A549 (cell line): Measurements from ENCODE around the gene LRTM2. TPM values are rescaled to one million over a fixed set of nuclear protein-coding genes. Genes with fewer than 3 reads are reported as not detected.

Experiments
- ATAC-seq, 2 experiments: fragments of 200-7000 bp in 1 of 2; fragments of >200 bp in 1 of 2; cut with Nextera tagmentation in 1 of 2; cut with Tn5 transposase in 1 of 2; 3 replicates each; pipeline versions ENCODE4 v1.8.0 to v1.9.1; 2018 to 2020; ENCODE audit warnings: mild to moderate bottlenecking in 1 of 2, moderate library complexity in 1 of 2
- CTCF ChIA-PET: fragments of 300-600 bp; sonication (Branson Sonifier 250); formaldehyde crosslinking; extraction: SDS; loops from one replicate; lab custom pipeline; 2021; ENCODE audit warnings: antibody characterized with exemption, inconsistent platforms; lab: Yijun Ruan, JAX
- POLR2A ChIA-PET: fragments of 350-600 bp; formaldehyde crosslinking; extraction: SDS; loops from one replicate; lab custom pipeline; 2021; ENCODE audit warnings: antibody characterized with exemption, inconsistent platforms; lab: Yijun Ruan, JAX
- DNase-seq, 2 experiments: peaks; one replicate each; pipeline versions ENCODE4 v3.0.0 to v3.0.0-alpha.2; 2011 to 2016; ENCODE audit warnings: low read depth in 1 of 2, low spot score in 1 of 2
- FAIRE-seq: peaks from 2 replicates; lab custom pipeline; 2011; peaks lifted over from hg19 to GRCh38; lab: Jason Lieb, UNC
- H3K27ac ChIP-seq, 2 experiments: fragments of >200 bp; sonication (Bioruptor Twin); formaldehyde crosslinking; 3 replicates each; pipeline ENCODE4 v1.5.1; 2016 to 2017
- H3K4me1 ChIP-seq: fragments of >200 bp; sonication (Bioruptor Twin); formaldehyde crosslinking; 3 replicates; pipeline ENCODE4 v1.6.1; 2016
- H3K4me2 ChIP-seq: fragments of >200 bp; sonication (Bioruptor Twin); formaldehyde crosslinking; 3 replicates; pipeline ENCODE4 v1.6.1; 2016
- H3K4me3 ChIP-seq: fragments of >200 bp; sonication (Bioruptor Twin); formaldehyde crosslinking; 3 replicates; pipeline ENCODE4 v1.5.1; 2016
- H3K9me3 ChIP-seq: fragments of >200 bp; sonication (Bioruptor Twin); formaldehyde crosslinking; 3 replicates; pipeline ENCODE4 v1.6.1; 2016
- BHLHE40 ChIP-seq: IDR thresholded peaks from 2 replicates; pipeline ENCODE4 v1.6.1; 2012; ENCODE audit warnings: low read depth, low read length, inconsistent platforms
- CHD2 ChIP-seq: fragments of 150-350 bp; IDR thresholded peaks from 2 replicates; pipeline ENCODE4 v1.6.1; 2014; ENCODE audit warnings: low read length; ENCODE audit not compliant: partially characterized antibody
- EHMT2 ChIP-seq: fragments of 200-600 bp; sonication (generic); IDR thresholded peaks from 2 replicates; pipeline ENCODE4 v1.6.1; 2016; ENCODE audit warnings: antibody characterized with exemption, low read depth, mild to moderate bottlenecking, moderate library complexity
- ELK1 ChIP-seq: fragments of 150-350 bp; IDR thresholded peaks from 2 replicates; pipeline ENCODE4 v1.6.1; 2014; ENCODE audit warnings: low read depth, mild to moderate bottlenecking, low read length
- EP300 ChIP-seq, 2 experiments: fragments of >200 bp; sonication (Bioruptor Twin); formaldehyde crosslinking; IDR thresholded peaks; 2 replicates in 1 of 2; 3 replicates in 1 of 2; pipeline ENCODE4 v1.6.1; 2016 to 2017
- ESRRA ChIP-seq: fragments of 150-350 bp; IDR thresholded peaks from 2 replicates; pipeline ENCODE4 v1.6.1; 2014; ENCODE audit warnings: mild to moderate bottlenecking, low read length, borderline replicate concordance
- FOSL2 ChIP-seq, 2 experiments: fragments of 450-650 bp in 1 of 2; fragments of >200 bp in 1 of 2; sonication (Bioruptor Twin) in 1 of 2; formaldehyde crosslinking; IDR thresholded peaks; 2 replicates each; pipeline versions ENCODE4 v1.5.0 to v1.6.1; 2016 to 2020; ENCODE audit warnings: mild to moderate bottlenecking in 1 of 2, moderate library complexity in 1 of 2
- FOXS1 ChIP-seq: fragments of 250-450 bp; sonication (Bioruptor Pico); IDR thresholded peaks from 2 replicates; pipeline ENCODE4 v1.5.0; 2020; ENCODE audit warnings: mild to moderate bottlenecking, moderate library complexity
- HOXA7 ChIP-seq: fragments of 250-450 bp; sonication (Bioruptor Pico); IDR thresholded peaks from 2 replicates; pipeline ENCODE4 v1.5.0; 2020; ENCODE audit warnings: mild to moderate bottlenecking, moderate library complexity
- JUNB ChIP-seq: fragments of >200 bp; sonication (Bioruptor Twin); formaldehyde crosslinking; IDR thresholded peaks from 2 replicates; pipeline ENCODE4 v1.6.1; 2016
- MAX ChIP-seq: IDR thresholded peaks from 2 replicates; pipeline ENCODE4 v1.6.1; 2012
- NFE2L2 ChIP-seq: fragments of 150-350 bp; conservative IDR thresholded peaks from 2 replicates; pipeline ENCODE4 v1.6.1; 2014; ENCODE audit warnings: low read length
- NPAS2 ChIP-seq: fragments of 250-450 bp; sonication (Bioruptor Pico); IDR thresholded peaks from 2 replicates; pipeline ENCODE4 v1.8.0; 2022; ENCODE audit warnings: mild to moderate bottlenecking, moderate library complexity, borderline replicate concordance
- NR3C1 ChIP-seq: fragments of >200 bp; sonication (Bioruptor Twin); formaldehyde crosslinking; IDR thresholded peaks from 3 replicates; pipeline ENCODE4 v1.6.1; 2017
- POLR2AphosphoS2 ChIP-seq: conservative IDR thresholded peaks from 2 replicates; pipeline ENCODE4 v1.6.1; 2012; ENCODE audit warnings: low read length, improper control_type of control experiment, inconsistent platforms
- RAD21 ChIP-seq, 2 experiments: fragments of >200 bp in 1 of 2; sonication (Bioruptor Twin) in 1 of 2; formaldehyde crosslinking in 1 of 2; IDR thresholded peaks in 1 of 2; conservative IDR thresholded peaks in 1 of 2; 2 replicates in 1 of 2; 3 replicates in 1 of 2; pipeline ENCODE4 v1.6.1; 2012 to 2018; ENCODE audit warnings: inconsistent platforms in 1 of 2
- RARB ChIP-seq: fragments of 250-450 bp; sonication (Bioruptor Pico); IDR thresholded peaks from 2 replicates; pipeline ENCODE4 v1.8.0; 2021; ENCODE audit warnings: mild to moderate bottlenecking, moderate library complexity
- RCOR1 ChIP-seq: fragments of 150-350 bp; IDR thresholded peaks from 2 replicates; pipeline ENCODE4 v1.6.1; 2014; ENCODE audit warnings: antibody characterized with exemption, low read length, low read depth
- REST ChIP-seq: fragments of 200-600 bp; sonication (generic); IDR thresholded peaks from 2 replicates; pipeline ENCODE4 v1.6.1; 2016; ENCODE audit warnings: antibody characterized with exemption, mild to moderate bottlenecking, moderate library complexity
- RFX5 ChIP-seq: fragments of 450-650 bp; IDR thresholded peaks from 2 replicates; pipeline ENCODE4 v1.7.1; 2014; ENCODE audit warnings: antibody characterized with exemption, mild to moderate bottlenecking, moderate library complexity
- RNF2 ChIP-seq: fragments of 200-600 bp; sonication (generic); IDR thresholded peaks from 2 replicates; pipeline ENCODE4 v1.6.1; 2016; ENCODE audit warnings: low read depth, mild to moderate bottlenecking, antibody characterized with exemption, moderate library complexity, borderline replicate concordance
- SREBF2 ChIP-seq: fragments of 450-650 bp; IDR thresholded peaks from 2 replicates; pipeline ENCODE4 v1.6.1; 2014; ENCODE audit warnings: mild to moderate bottlenecking, moderate library complexity
- TFCP2L1 ChIP-seq: fragments of 250-450 bp; sonication (Bioruptor Pico); IDR thresholded peaks from 2 replicates; pipeline ENCODE4 v1.5.0; 2021; ENCODE audit warnings: mild to moderate bottlenecking
- TP53 ChIP-seq: fragments of 250-450 bp; sonication (Bioruptor Pico); IDR thresholded peaks from 2 replicates; pipeline ENCODE4 v1.5.0; 2021; ENCODE audit warnings: mild to moderate bottlenecking, moderate library complexity
- USF2 ChIP-seq: fragments of 450-650 bp; IDR thresholded peaks from 2 replicates; pipeline ENCODE4 v1.6.1; 2014; ENCODE audit warnings: antibody characterized with exemption
- ZNF302 ChIP-seq: fragments of 250-450 bp; sonication (Bioruptor Pico); IDR thresholded peaks from 2 replicates; pipeline ENCODE4 v1.9.0; 2021; ENCODE audit warnings: inconsistent platforms, mild to moderate bottlenecking, moderate library complexity
- WGBS: methylation state at CpG from one replicate; pipeline ENCODE4 v1.1.6; 2017; ENCODE audit errors: missing lambda C conversion rate; 5-methylcytosine and 5-hydroxymethylcytosine counted together
- polyA plus RNA-seq, 4 experiments: library from polyadenylated mRNA; depleted of rRNA in 3 of 4; stranded (reverse); fragments of >200 nt; fragmentation: RNase III in 1 of 4; extraction: RNeasy Plus Mini Kit Qiagen cat#74134 plus additional on column Dnase treatment in 1 of 4; gene quantifications; 2 replicates in 3 of 4; 3 replicates in 1 of 4; pipeline ENCODE4 v1.2.3, GENCODE V29; 2011 to 2017

Gene LRTM2
- polyA plus RNA-seq, 2 of the 4 experiments (the other 2 are of a cell fraction), result not detected

- no peak overlapping the region for H3K4me2 ChIP-seq
- H3K4me1 ChIP-seq, result no peaks in the 10 kb centered on the region
- ATAC-seq (peak in 1 of 2 experiments; percentile 69; a peak in 3 of 6 replicates), FAIRE-seq (no peak), DNase-seq (peak in 1 of 2 experiments; percentile 28)
- no peak overlapping the region for H3K27ac ChIP-seq
- H3K4me3 ChIP-seq, result no peak overlapping the region
- no peaks in the 10 kb centered on the region for H3K9me3 ChIP-seq
- ChIA-PET POLR2A (no interaction called here), CTCF (interaction anchor here (1.2 kb wide), 1 partner anchor 102 kb away, joined by 4 read pairs; no protein-coding TSS in a partner anchor)
- WGBS, result 55% methylated on average over 12 of the region's 12 CpGs
- no peak for TF ChIP-seq RNF2
- no peak for TF ChIP-seq POLR2AphosphoS2
- no peak for TF ChIP-seq CHD2
- no peak for TF ChIP-seq NPAS2
- no peak for TF ChIP-seq FOSL2 (IDR thresholded peaks at IDR 0.05)
- TF ChIP-seq FOSL2 (CRISPR knock-in tag; IDR thresholded peaks at IDR 0.05), result no peak
- no peak for TF ChIP-seq ESRRA
These were observed 17.3 kb downstream of the LRTM2 start for GRCh38 chr12:1837541-1838204.

- Histone ChIP-seq H3K9me3 (no peaks in the 10 kb centered on the region), H3K4me1 (no peaks in the 10 kb centered on the region), H3K4me2 (no peak overlapping the region), H3K4me3 (no peak overlapping the region), H3K27ac (no peak overlapping the region)
- CTCF ChIA-PET, result interaction anchor here (1.3 kb wide), 1 partner anchor 18 kb away, joined by 5 read pairs; no protein-coding TSS in a partner anchor
- POLR2A ChIA-PET, result no interaction called here
- WGBS, result 80% methylated on average over 25 of the region's 26 CpGs
- TF ChIP-seq EP300 (IDR thresholded peaks at IDR 0.05), result no peak
- no peak for TF ChIP-seq RFX5
- TF ChIP-seq FOXS1 (CRISPR knock-in tag), result no peak
- no peak for TF ChIP-seq ESRRA
- TF ChIP-seq JUNB, result no peak
- TF ChIP-seq BHLHE40, result no peak
- FAIRE-seq (no peak), ATAC-seq (peak in 1 of 2 experiments; percentile 11; a peak in 2 of 6 replicates), DNase-seq (no peak)
These were observed 18.0 kb downstream of the LRTM2 start for GRCh38 chr12:1838205-1838993.

- Histone ChIP-seq H3K4me3 (no peak overlapping the region), H3K4me1 (no peaks in the 10 kb centered on the region), H3K4me2 (no peak overlapping the region), H3K27ac (no peak overlapping the region), H3K9me3 (no peaks in the 10 kb centered on the region)
- FAIRE-seq (no peak), DNase-seq (no peak), ATAC-seq (no peak)
- 72% methylated on average over 15 of the region's 15 CpGs for WGBS
- TF ChIP-seq TFCP2L1 (no peak), RARB (no peak), EHMT2 (no peak), SREBF2 (no peak), EP300 (IDR thresholded peaks at IDR 0.05) (no peak), TP53 (no peak), RNF2 (no peak), FOSL2 (IDR thresholded peaks at IDR 0.05) (no peak), FOSL2 (CRISPR knock-in tag; IDR thresholded peaks at IDR 0.05) (no peak), REST (no peak), MAX (no peak), ELK1 (no peak), HOXA7 (CRISPR knock-in tag) (no peak), RAD21 (conservative IDR thresholded peaks at IDR 0.05 in 1 of 2, IDR thresholded peaks at IDR 0.05 in 1 of 2) (no peak), ZNF302 (no peak), NFE2L2 (no peak), USF2 (no peak), JUNB (no peak), RCOR1 (no peak), NR3C1 (no peak)
- POLR2A ChIA-PET, result no interaction called here
- CTCF ChIA-PET, result interaction anchor here (1.0 to 1.8 kb wide), 4 partner anchors 10 to 744 kb away, joined by 3 to 8 read pairs (median 4); no protein-coding TSS in a partner anchor
These were observed 18.6 kb downstream of the LRTM2 start for GRCh38 chr12:1838994-1839365.
